HG02943 (cell line): ENCODE results near the gene HIF1AN.

Experiments used
- ATAC-seq: cut with Tn5 transposase; IDR thresholded peaks from one replicate; pipeline ENCODE4 v1.9.1; 2021; ENCODE audit warnings: mild to moderate bottlenecking, low read depth, moderate library complexity; ENCODE audit not compliant: unreplicated experiment

The HIF1AN gene

DNA sequence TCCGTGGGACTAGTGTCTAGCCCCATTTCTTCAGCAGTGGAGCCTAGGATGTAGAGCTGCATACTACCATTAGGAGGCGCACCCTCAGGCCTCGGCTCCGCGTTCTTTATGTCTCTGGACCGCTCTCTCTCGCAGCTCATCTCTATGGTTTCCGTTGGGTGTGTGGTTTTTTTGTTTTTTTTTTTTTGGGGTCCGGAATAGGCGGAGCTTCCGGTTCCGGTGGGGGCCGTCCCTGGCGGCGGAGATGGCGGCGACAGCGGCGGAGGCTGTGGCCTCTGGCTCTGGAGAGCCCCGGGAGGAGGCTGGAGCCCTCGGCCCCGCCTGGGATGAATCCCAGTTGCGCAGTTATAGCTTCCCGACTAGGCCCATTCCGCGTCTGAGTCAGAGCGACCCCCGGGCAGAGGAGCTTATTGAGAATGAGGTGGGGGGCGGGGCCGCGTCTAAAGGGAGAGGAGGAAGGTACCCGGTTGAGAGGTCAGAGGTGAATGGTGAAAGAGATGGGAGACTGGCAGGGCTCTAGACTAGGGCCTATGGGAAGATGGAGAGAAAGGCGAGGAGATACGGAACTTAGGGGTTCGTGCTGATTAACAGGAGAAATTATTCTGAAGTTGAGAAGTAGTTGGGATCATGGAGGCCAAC lies at the start of gene HIF1AN:
Gene HIF1AN, plus strand, starts transcription at position 229 of the 639 bp plus-strand sequence. Its CDS starts 16 bp downstream, at position 245.
- ATAC-seq, result peak; percentile 97

DNA sequence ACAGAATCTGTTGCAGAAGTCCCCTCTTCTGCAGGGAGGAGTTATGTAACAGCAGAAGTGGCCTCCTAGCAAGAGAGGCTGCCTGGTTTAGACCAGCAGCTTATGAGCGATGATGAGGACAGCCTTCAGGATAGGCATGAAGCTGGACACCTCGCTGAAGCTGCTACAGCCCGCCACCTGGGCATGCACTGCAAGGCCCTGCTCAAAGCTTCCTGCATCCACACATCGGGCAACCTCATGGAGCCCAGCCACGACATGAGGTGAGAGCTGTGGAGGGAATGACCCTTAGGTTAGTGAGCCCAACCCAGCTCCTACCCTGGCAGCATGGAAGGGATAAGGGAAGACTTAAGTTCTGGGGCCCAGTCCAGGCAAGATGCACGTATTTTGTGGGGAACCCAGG lies 48.2 kb upstream of the HIF1AN start:
- ATAC-seq, result no peak

DNA sequence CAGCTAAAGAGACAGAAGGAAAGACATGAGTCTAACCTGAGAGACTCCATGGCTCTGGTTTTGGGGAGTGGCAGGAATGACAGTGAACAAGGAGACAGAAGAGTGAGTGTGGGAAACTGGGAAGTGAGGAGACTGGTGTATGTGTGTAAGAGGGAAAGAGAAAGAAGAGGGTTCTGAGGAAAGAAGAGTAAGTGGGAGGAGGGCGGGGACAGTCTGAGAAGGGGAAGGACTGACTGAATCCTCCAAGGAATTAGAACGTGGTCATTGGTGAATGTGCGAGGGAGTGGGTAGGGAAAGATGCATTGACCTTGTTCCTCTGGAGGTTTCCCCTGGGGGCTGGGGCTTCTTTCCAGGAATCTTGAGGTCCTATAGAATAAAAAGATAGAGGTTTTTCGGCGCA lies 46.3 kb upstream of the HIF1AN start:
- ATAC-seq, result no peak

DNA sequence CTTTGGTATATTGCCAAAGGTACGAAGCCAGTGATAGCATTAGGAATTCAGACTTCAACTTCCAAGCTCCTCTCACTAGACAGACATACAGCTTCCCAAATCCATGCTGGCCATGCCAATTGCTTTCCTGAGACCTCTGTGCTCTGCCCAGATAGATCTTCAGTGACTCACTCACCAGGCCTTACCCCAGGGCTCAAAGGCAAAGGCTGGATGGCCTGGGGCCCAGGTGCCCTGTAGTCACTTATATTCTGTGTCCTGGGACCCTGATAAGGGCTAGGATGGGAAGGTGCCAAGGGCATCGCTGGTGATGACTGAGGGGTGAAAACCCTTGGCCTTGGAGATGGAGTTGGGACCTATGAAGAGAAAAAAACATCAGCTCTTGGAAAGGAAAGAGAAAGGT lies 45.2 kb upstream of the HIF1AN start:
- no peak for ATAC-seq

DNA sequence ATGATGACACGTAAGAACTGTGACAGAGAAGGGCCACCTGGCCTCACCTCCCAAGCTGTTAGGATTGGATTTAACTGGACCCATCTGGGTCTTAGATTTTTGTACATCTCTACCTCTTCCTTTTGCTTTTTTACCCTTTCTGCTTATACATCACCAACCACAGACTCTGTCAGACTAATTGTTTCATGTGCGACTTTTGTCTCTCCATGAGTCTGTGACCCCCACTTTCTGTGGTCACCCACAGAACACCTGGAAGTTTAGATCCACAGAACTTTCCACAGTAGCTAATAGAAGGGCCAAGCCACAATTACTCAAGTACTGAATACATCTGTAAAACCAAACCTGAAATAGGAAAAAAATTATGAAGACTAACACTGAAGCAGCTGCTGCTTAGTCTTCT lies 39.2 kb upstream of the HIF1AN start:
- ATAC-seq, result no peak

DNA sequence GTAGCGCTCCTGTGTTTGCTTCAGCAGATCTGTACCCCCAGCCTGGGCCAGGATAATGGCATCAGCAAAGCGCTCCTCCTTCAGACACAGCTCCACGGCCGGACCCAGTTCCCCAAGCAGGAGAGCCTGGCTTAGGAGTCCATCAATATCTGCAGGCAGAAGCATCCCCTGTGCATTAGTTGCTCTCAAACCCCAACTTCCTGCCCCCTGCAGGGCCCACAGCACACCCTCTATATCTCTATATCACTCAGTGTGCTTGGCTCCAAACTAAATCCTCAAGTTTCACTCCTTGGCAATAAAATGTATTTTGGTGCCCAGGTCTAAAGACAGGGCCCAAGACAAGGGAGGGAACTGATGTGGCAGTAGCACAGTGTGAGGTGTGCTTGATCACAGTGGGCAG lies 37.7 kb upstream of the HIF1AN start:
- no peak for ATAC-seq

DNA sequence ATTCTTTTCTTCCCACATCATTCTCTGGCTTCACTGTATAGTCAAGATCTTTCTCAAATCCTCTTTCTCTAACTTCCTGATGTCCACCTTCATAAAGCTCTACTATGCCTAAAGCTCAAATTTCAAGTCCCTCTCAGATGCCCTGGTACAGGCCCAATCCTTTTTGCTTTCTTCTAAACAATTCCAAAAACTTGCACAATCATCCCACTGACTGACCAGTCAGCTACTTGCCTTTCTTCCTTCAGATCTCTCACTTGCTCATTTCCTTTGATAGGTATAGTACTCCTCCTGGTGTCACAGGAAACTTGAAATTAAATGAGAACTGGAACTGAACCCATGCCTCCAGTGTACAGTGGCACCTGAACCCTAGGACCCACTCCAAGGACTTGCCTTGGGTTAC lies 34.3 kb upstream of the HIF1AN start:
- ATAC-seq, result no peak

DNA sequence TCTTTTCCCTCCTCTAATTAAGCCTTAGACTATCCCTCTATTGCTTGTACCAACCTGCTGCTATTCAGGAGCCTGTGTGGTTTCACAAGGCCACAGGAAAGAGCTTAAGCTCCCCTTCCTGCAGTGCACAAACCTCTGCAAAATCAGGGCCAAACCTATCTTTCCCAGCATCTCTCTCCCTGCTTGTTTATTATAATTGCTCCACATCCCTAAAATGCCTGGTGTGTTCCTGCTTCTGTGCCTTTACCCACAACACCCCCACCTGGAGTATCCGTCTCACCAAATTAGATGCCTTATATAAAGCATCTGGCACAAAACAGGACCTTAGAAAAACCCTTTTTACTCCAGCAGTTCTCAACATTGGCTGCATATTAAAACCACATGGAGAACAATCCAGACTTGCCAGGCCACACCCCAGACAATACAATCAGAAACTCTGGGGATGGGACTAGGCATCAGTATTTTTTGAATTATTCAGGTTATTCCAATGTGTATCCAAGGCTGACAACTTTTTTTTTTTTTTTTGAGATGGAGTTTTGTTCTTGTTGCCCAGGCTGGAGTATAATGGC lies 32.7 kb upstream of the HIF1AN start:
- no peak for ATAC-seq

DNA sequence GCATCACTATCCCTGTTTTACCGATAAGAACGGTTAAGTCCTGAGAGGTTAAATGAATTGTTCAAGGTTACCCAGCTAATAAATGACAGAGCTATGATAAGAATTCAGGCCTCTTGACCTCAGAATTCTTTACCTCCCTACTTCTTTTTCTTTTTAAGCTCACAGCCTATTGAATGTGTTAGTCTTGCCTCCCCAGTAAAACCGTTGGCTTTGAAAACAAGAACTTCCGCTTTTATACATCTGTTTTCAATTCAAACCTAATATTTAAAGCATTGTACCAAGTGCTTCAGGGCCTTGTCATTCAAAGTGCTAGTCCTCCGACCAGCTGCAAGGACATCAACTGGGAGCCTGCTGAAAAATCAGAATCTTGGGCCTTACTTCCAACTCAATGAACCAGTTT lies 31.6 kb upstream of the HIF1AN start:
- no peak for ATAC-seq

DNA sequence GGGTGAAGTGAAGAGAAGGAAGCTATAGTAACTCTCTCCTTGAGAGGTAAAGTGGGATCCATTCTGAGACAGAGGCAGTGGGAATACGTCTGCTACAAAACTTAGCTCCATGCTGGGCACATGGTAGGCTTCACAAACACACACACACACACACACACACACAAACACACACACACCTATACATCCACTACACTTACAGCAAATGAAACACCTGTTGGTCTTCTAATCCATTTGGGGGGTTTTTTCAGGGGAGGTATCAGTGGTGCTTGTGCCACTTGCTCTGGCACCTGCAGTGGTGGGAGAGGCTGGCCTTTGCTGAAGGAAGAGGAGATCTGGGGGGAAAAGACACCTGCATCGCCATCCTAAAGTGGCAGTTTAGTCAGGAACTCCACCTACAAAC lies 30.6 kb upstream of the HIF1AN start:
- ATAC-seq, result no peak

DNA sequence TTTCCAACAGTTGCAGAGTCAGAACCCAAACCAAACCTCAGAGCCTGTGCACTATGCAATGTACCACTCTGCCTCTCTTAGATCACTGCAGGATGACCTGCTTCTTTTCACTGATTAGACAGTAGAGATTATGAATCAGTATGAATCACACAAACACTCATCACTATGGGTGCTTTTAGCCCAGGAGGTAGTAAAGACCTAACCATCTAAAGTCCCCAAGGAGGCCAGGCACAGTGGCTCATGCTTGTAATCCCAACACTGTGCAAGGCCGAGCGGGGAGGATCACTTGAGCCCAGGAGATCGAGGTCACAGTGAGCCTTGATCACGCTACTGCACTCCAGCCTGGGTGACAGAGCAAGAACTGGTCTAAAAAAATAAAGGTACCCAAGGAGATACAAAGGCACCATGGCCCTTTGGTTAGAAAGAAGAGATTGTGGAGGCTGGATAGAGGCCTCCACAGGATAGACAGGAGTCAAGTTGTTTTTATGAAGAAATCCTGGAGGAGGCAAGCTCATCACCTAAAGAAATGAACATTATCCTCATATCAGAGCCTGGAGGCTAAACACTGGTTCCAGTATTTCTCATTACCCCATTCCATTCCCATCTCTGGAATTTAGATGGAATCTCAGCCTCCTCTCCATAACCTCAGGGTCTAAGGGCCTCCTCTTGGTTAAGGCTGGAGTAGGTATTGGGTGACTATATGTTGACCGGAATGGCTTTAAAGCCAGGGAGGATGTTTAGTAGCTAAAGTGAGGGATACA lies 29.0 kb upstream of the HIF1AN start:
- no peak for ATAC-seq

DNA sequence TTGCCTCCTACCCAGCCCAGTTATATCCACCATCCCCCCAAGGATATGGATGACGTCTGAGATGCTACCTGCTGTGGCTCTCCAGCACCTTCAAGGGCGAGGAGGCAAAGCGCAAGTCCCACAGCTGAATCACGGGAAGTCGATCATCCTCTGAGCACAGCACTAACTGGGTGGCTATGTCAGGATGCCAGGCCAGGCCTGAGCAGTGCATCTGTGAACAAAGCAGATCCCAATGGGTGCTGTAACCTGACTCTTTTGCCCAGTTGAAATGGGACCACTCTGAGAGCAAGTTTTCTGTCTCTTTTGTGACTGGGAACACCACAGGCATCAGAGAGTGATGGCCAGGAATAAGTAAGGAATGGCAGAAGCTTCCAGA lies 28.4 kb upstream of the HIF1AN start:
- no peak for ATAC-seq

DNA sequence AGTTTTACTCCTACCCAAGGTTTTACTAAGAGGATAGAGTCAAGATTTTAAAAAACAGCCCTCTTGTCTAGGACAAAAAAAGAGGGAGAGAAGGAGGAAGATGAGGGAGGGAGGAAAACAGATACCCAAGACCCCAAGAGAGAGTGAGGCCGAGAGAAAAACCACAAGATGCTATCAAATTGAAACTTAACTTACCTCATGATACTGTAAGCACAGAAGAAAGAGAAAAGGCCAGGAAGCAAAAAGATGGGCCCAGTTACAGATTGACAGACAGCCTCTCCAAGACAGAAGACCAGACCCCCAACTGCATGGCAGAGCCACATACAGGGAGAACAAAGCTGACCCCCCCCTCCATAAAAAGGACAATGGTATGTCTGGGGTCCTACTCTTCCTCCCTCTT lies 27.5 kb upstream of the HIF1AN start:
- ATAC-seq, result no peak

DNA sequence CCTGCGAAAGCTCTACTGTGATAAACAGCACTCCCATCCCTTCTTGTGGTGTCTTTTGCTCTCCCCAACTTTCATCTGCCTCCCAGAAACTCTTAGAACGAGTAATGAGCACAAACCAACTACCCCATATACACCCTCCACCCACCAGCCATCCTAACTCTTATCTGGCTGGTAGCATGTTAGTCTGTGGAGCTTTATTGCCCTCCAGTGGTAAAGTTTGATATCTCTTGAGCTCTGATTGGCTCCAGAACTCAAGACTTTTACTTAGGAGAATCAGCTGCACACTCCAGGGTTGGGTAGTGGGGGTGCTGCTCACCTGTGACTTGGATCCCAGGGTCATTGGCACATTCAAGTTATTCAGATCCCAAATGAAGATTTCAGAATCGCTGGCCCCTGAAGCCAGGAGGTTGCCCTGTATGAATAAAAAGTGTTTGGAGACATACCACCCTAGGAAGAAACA lies 27.0 kb upstream of the HIF1AN start:
- no peak for ATAC-seq

DNA sequence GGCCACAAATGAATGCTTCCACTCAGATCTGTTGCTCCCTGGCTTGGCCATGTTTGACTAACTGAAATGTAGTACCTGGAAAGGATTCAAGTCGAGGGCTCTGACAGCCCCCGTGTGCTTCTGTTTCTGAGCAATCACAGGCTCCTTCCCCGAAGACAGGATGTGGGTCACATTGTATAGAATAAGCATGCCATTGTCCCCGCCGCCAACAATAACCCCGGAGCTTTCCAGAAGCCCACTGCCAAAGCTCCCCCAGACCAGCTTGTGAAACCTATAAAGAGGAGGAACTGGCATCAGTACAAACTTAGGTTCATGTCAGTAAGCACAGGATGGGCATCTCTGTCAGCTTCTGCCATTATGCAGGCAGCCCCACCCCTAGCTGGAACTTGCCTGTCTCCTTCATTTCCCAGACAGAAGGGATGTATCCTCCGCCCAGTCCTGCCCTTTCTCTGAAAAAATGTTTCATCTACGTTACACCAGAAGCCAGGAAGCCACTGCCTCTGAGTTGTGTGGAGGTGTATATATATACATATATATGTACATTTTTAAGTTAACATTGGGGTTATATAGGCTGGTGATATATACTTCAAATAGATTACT lies 26.4 kb upstream of the HIF1AN start:
- no peak for ATAC-seq

DNA sequence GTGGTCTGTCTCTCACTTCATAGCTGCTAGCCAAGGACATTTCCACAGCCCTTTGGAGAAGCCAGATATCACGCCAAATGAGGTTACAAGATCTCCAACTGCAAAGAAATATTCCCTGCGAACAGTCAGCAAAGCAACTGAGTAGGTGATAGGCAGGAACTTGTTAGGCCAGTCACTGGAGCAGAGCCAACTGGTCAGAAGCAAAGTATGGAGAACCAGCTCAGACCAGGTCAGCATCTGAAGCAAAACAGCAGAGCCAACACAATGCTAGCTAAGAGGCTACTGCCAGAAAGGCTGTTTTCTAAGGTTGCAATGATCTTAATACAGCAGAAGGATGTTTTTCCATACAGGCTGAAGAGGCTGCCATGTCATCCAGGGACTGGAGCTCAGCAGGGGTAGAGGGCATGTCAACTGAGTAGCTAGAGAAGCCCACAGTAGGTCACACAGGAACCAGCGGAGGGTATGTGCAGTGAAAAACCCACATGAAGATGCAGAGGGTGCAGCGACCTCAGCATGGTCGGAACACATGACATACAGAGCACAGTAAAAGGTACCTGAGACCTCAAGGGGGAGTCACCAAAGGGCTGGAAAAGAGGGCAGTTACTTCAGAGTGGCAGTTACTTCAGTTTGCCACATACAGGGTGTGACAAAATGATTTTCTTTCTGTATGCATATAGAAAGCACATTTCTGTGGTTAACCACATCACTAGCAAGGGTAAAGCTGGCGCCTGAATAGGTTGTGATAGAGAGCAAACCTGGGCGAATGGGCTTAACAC lies 25.0 kb upstream of the HIF1AN start:
- no peak for ATAC-seq

DNA sequence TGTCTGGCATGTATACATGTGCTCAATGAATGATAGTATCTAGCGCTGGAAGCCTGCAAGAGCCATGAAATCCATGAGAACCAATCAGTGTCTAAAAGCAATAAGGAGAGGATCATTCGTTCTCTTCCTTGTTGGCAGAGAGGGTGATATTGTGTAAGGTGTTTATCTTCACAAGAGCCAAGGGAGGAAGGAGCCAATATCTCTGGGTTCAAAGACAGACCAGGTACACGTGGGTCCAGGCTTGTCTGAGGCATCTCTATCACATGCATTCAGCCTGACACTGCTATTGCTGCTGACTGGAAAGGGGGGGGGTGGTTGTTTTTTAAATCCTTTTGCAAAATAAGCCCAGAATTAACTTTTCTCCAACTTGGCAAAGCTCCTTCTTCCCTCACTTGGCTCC lies 20.1 kb upstream of the HIF1AN start:
- no peak for ATAC-seq

DNA sequence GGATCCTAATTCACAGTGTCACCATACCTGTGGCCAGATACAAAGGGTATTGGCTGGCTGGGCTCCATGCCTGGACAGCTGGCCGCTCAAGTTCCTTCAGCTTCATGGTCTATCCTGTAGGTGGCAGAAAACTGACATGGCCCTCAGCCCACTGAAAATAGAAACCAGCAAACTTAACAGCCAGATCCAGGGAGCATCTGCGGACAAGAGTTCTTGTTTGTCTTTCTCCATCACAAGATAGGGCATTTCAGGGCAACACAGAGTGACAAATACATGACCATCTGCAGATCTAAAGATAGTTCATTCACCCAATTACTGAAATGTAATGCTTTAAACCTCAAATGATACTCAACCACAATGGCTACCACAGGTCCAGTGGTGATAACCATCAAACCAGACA lies 18.9 kb upstream of the HIF1AN start:
- no peak for ATAC-seq

DNA sequence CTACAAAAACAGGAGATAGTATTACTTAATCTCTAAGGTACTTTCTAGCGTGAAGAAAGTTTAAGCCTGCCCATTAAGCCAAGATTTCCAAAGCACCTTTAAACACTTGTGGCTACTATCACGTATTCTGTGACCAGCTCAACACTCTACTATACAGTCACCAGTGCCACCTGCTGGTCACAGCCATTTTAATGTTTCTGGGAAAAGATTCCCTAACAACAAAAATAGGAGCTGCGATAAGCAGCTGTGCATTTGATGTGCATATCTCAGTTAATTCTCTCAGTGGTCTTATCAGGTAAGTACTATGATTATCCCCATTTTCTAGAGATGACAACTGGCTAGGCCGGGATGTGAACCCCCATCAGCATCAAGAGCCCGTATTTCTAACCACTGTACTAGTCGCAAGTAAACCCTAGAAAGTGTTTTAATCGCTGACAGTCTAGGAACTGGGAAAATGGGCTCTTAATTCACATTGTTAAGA lies 16.9 kb upstream of the HIF1AN start:
- ATAC-seq, result no peak

DNA sequence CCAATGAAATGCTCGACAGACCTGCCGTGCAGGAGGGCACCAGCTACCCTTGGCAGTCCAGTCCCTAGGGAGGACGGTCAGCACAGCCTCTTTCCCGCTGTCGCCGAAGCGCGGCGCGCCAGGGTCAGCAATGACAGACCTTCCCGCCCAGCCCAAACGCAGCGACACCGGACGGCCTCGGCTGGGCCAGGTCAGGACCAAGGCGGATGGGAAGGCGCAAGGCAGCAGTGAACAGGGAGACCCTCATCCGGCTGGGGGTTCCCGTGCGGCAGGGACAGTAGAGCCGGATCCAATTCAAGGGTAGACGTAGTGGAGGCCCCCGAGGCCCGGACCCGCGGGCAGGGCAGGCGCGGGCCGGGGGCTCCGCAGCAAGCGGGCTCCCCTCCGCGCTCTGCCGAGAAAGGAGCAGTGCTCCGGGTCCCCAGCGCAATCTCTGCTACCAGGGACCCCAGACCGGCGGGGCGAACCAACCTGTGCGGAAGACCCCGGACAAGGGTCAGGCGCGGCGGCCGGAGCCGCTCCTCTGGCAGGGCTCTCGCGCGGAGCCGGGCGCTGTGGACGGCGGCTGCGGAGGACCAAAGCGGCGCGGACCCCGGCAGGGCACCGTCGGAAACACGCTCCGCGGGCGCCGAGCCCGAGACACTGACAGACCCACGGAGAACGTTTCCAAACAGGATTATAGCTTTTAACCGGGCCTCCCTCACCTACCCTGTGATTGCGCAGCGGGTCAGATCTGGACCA lies 16.3 kb upstream of the HIF1AN start, which contains the start of gene SEC31B:
Gene SEC31B, minus strand, starts transcription at position 551 of the 741 bp plus-strand sequence. CDS start 2,909 bp downstream, outside the sequence.
- no peak for ATAC-seq
